NT2/D1 (cell line): ENCODE data around the gene TCAP.

Experiments used
- DNase-seq: peaks from one replicate; pipeline ENCODE4 v3.0.0-alpha.2; 2011; ENCODE audit warnings: low read depth, low spot score
- H3K27me3 ChIP-seq: 2 replicates; pipeline ENCODE4 v1.6.0; 2011; ENCODE audit warnings: mild to moderate bottlenecking; ENCODE audit not compliant: insufficient read length, insufficient read depth
- H3K36me3 ChIP-seq: 2 replicates; pipeline ENCODE4 v1.6.1; 2011; ENCODE audit warnings: mild to moderate bottlenecking, low read length, mixed read lengths; ENCODE audit not compliant: insufficient read depth, insufficient read length
- H3K4me1 ChIP-seq: 2 replicates; pipeline ENCODE4 v1.5.1; 2011; ENCODE audit not compliant: insufficient read depth, insufficient read length
- H3K4me3 ChIP-seq: 2 replicates; pipeline ENCODE4 v1.5.1; 2011; ENCODE audit warnings: low read depth; ENCODE audit not compliant: insufficient read length
- H3K9ac ChIP-seq: 2 replicates; pipeline ENCODE4 v1.6.0; 2011; ENCODE audit warnings: low read depth; ENCODE audit not compliant: insufficient read length
- H3K9me3 ChIP-seq: 2 replicates; pipeline ENCODE4 v1.5.1; 2011; ENCODE audit warnings: mild to moderate bottlenecking, low read length; ENCODE audit not compliant: insufficient read depth
- SUZ12 ChIP-seq: IDR thresholded peaks from 2 replicates; pipeline ENCODE4 v1.6.1; 2011; ENCODE audit not compliant: insufficient read length, insufficient read depth; ENCODE audit errors: extremely low read depth
- YY1 ChIP-seq: IDR thresholded peaks from 2 replicates; pipeline ENCODE4 v1.6.1; 2011; ENCODE audit not compliant: insufficient read length, insufficient read depth
- ZNF274 ChIP-seq: IDR thresholded peaks from 2 replicates; pipeline ENCODE4 v1.6.1; 2011; ENCODE audit warnings: mild to moderate bottlenecking, low read depth, low read length

TCAP gene, protein sequence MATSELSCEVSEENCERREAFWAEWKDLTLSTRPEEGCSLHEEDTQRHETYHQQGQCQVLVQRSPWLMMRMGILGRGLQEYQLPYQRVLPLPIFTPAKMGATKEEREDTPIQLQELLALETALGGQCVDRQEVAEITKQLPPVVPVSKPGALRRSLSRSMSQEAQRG

DNA sequence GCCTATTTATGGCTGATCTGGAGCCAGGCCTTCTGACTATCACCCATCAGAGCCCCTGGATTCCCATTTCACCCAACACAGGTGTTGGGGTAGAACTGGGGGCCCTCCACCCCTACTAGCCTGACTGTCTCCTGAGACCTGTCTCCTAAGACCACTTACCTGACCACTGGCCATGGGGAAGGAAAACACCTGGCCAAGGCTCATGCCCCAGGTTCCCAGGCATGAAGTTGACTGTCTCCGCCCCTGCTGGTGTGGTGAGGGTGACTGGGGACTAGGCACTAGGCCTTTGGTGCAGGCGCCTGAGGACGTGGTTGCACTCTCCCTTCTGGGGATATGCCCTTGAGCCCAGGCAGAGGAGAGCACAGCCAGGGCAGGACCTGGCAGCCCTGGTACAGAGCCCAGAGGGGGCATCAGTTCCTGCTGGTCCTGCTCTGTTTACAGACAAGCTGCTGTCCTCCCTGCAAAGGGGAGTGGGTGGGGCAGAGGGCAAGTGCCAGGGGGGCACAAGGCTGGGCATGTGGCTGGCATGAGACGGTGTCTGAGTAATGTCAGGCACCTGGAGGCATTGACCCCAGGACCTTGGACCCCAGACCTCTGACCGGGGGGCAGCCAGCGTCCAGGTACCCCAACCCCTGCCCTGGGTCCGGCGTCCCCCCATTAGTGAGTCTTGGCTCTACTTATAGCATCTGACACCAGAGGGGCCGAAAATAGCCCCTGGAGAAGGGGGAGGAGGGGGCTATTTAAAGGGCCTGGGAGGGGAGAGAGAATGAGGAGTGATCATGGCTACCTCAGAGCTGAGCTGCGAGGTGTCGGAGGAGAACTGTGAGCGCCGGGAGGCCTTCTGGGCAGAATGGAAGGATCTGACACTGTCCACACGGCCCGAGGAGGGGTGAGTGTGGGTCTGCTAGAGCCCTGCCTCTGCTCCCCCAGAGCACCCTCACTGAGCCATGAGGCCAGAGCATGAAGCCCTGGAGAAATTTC lies at the start of gene TCAP:
Gene TCAP, plus strand, starts transcription at position 769 of the 981 bp plus-strand sequence. Its CDS starts 11 bp downstream, at position 780.
- Histone ChIP-seq H3K36me3 (peaks cover 31% of the 10 kb centered on the region), H3K4me1 (peaks cover 39% of the 10 kb centered on the region), H3K9ac (peak within 1 kb of the TSS; percentile 54), H3K9me3 (no peaks in the 10 kb centered on the region), H3K27me3 (peaks cover 27% of the 10 kb centered on the region), H3K4me3 (no peak within 1 kb of the TSS)
- no peak for DNase-seq
- TF ChIP-seq ZNF274, result no peak
- TF ChIP-seq SUZ12, result no peak
- no peak for TF ChIP-seq YY1

- no peaks in the 10 kb centered on the region for H3K36me3 ChIP-seq
- no peak overlapping the region for H3K4me3 ChIP-seq
- no peaks in the 10 kb centered on the region for H3K4me1 ChIP-seq
- TF ChIP-seq ZNF274, result no peak
- TF ChIP-seq SUZ12, result no peak
- no peak for TF ChIP-seq YY1
- H3K9ac ChIP-seq, result no peak overlapping the region
- no peak for DNase-seq
- H3K27me3 ChIP-seq, result peaks cover 87% of the 10 kb centered on the region
- H3K9me3 ChIP-seq, result no peaks in the 10 kb centered on the region
Measured at GRCh38 chr17:39615434-39615833, 49.7 kb upstream of the TCAP start.

DNA sequence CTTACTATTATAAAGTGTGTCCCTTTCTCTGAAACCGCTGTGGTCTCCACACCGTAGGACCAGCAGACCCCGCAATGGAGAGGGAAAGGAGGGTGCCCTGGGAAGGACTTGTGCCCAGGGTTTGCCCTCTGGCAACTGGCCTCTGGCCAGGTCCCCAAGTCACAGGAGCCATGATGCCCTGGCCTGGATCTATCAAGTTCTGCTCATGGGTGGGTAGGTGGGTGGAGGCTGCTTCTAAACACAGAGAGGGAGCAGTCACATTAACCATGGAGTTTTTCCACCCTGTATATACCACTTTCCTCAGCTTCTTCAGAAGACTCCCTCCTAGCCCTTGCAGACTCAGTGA lies 48.1 kb upstream of the TCAP start:
- Histone ChIP-seq H3K4me3 (no peak overlapping the region), H3K4me1 (no peaks in the 10 kb centered on the region), H3K27me3 (peaks cover 85% of the 10 kb centered on the region), H3K36me3 (no peaks in the 10 kb centered on the region), H3K9me3 (no peaks in the 10 kb centered on the region), H3K9ac (peak overlapping the region; percentile 28)
- TF ChIP-seq SUZ12 (peak; percentile 6), YY1 (no peak)
- no peak for DNase-seq

DNA sequence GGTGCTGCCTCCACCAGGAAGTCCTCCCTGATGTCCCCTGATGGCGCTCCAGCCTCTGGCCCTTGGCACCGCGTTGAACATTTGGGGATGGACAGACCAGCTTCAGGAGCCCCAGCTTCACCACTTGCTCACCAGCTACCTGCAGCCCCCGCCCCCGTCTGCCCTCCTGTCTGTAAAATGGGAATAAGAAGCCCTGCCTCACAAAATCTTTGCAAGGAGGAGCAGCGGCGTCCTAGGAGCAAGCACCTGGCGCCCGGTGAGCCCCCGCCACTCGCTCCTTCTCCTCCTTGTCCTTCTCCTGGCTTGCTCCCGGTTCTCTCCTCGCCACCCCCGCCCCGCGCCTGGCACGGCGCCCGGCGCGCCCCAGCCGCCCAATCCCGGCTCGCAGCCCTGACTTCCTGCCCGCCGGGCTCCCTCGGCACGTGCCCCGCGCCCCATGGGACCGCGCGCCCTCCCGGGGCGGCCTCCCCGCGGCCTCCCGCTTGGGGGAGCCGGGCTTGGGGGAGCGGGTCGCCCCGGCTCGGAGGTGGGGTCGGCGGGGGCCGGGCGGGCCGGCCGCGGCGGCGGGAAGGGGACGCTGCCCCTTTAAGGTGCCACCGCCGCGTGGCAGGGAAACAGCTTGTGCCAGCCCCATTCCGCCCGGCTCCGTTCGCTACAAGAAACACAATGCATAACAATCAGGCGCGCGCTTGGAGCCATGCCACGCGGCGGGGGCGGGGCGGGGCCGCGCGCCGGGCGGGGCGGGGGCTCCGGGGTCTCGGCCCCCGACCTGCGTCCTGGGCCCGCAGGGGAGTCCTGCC lies 47.5 kb upstream of the TCAP start:
- Histone ChIP-seq H3K9me3 (no peaks in the 10 kb centered on the region), H3K4me1 (no peaks in the 10 kb centered on the region), H3K36me3 (no peaks in the 10 kb centered on the region), H3K27me3 (peaks cover 83% of the 10 kb centered on the region), H3K4me3 (peak overlapping the region; percentile 46), H3K9ac (peak overlapping the region; percentile 28)
- no peak for DNase-seq
- peak; percentile 1 for TF ChIP-seq SUZ12
- TF ChIP-seq ZNF274, result no peak

GRCh38 chr17:39618246-39618913 lies 46.8 kb upstream of the TCAP start:
- Histone ChIP-seq H3K9me3 (no peaks in the 10 kb centered on the region), H3K4me3 (peak overlapping the region; percentile 46), H3K27me3 (peaks cover 76% of the 10 kb centered on the region), H3K4me1 (no peaks in the 10 kb centered on the region), H3K36me3 (no peaks in the 10 kb centered on the region), H3K9ac (peak overlapping the region; percentile 25)
- TF ChIP-seq ZNF274, result no peak
- TF ChIP-seq SUZ12, result no peak
- TF ChIP-seq YY1, result no peak
- DNase-seq, result no peak

DNA sequence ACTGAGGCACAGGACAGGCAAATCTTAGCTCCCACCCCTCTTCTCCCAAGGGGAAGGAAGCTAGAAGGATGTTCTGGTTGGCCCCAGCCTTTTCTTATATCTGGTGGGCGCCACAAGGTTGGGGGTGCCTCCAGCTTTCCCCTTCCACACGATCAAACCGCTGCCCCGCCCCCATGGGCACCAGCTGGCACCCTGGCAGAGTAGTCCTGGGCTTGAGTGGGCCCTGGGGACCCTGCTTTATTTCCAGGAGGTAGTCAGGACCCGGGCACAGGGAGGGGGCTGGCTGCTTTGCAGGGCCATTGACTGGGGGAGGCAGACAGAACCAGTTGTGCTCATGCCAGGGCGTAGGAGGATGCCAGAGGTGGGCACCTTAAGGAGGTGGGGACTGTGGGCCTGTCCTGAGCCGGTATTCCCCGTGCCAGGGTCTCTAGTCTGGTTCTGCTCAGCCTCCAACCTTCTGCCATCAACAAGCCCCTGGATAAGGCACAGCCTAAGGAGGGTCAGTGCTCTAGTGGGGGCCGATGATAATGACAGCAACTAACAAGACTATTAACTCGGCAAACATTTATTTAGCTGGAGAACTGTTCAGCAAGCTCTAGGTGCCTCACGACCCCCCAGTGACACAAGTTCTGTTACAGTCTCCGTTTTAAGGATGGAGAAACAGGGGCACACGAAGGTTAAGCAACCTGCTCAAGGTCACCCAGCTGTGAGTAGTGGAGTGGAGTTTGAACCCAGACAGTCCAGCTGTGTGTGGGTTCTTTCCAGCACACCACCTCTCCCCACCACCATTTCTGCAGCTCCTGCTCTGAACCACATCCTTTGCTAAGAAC lies 46.0 kb upstream of the TCAP start:
- Histone ChIP-seq H3K4me3 (no peak overlapping the region), H3K36me3 (no peaks in the 10 kb centered on the region), H3K9me3 (no peaks in the 10 kb centered on the region), H3K4me1 (no peaks in the 10 kb centered on the region), H3K9ac (no peak overlapping the region), H3K27me3 (peaks cover 76% of the 10 kb centered on the region)
- DNase-seq, result no peak
- TF ChIP-seq ZNF274 (no peak), SUZ12 (no peak), YY1 (no peak)

DNA sequence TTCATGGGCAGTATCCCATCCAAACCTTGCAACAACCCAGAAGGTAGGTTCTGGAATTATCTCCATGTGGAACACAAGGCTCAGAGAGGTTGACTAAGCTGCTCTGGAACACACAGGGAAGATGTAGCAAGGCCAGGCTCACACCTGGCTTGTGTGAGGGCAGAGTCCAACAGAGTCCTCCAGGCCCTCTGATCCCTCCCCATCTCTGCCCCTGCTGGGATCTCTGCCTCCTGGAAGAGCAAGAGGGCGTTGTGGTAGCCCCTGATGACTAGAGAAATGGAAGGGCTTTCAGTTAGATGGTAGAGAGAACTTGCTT lies 45.4 kb upstream of the TCAP start:
- TF ChIP-seq YY1 (no peak), ZNF274 (no peak), SUZ12 (no peak)
- no peak overlapping the region for H3K4me3 ChIP-seq
- no peaks in the 10 kb centered on the region for H3K36me3 ChIP-seq
- H3K27me3 ChIP-seq, result peaks cover 74% of the 10 kb centered on the region
- no peaks in the 10 kb centered on the region for H3K9me3 ChIP-seq
- H3K9ac ChIP-seq, result no peak overlapping the region
- H3K4me1 ChIP-seq, result no peaks in the 10 kb centered on the region
- DNase-seq, result no peak
